PC-3 (cell line): ENCODE results near the gene UBASH3B. TPM values are rescaled to one million over a fixed set of nuclear protein-coding genes. Genes with fewer than 3 reads are reported as not detected.

Source experiments
- ATAC-seq: fragments of 200-7000 bp; cut with Tn5 transposase; 2 replicates; pipeline ENCODE4 v1.9.1; 2020; ENCODE audit warnings: mild to moderate bottlenecking, moderate library complexity
- BruUV-seq: library from RNA; stranded (reverse); fragments of 400-500 nt; replicated peaks from 2 replicates; lab custom pipeline; 2021; lab: Mats Ljungman, UMichigan
- CTCF ChIA-PET: fragments of 300-600 bp; sonication (Branson Sonifier 250); formaldehyde crosslinking; loops from one replicate; lab custom pipeline; 2022; ENCODE audit warnings: antibody characterized with exemption; lab: Charles Lee
- POLR2A ChIA-PET: fragments of 300-600 bp; sonication (Branson Sonifier 250); formaldehyde crosslinking; loops from one replicate; lab custom pipeline; 2022; ENCODE audit warnings: antibody characterized with exemption; ENCODE audit not compliant: unreplicated experiment; lab: Charles Lee
- DNase-seq: peaks from one replicate; pipeline ENCODE4 v3.0.0-alpha.2; 2015
- H2AFZ ChIP-seq: fragments of 300-600 bp; sonication (generic); 2 replicates; pipeline ENCODE4 v1.6.0; 2016; ENCODE audit warnings: antibody characterized with exemption, low read length
- H3F3A ChIP-seq: fragments of 300-600 bp; sonication (generic); one replicate; pipeline ENCODE4 v1.6.0; 2017; ENCODE audit warnings: antibody characterized with exemption, low read length, control low read depth, mild to moderate bottlenecking; ENCODE audit not compliant: unreplicated experiment
- H3K27ac ChIP-seq: fragments of 300-600 bp; sonication (generic); 2 replicates; pipeline ENCODE4 v1.5.1; 2016; ENCODE audit warnings: mild to moderate bottlenecking, low read length
- H3K27me3 ChIP-seq: fragments of 300-600 bp; sonication (generic); 2 replicates; pipeline ENCODE4 v1.6.1; 2016; ENCODE audit warnings: low read length, mixed read lengths
- H3K36me3 ChIP-seq: fragments of 300-600 bp; sonication (generic); 2 replicates; pipeline ENCODE4 v1.6.1; 2016; ENCODE audit warnings: low read depth, mixed run types, low read length, mixed read lengths
- H3K4me1 ChIP-seq: fragments of 300-600 bp; sonication (generic); 2 replicates; pipeline ENCODE4 v1.5.1; 2016; ENCODE audit warnings: low read length; ENCODE audit not compliant: insufficient read depth
- H3K4me2 ChIP-seq: fragments of 300-600 bp; sonication (generic); 2 replicates; pipeline ENCODE4 v1.6.0; 2016; ENCODE audit warnings: low read length
- H3K4me3 ChIP-seq: fragments of 300-600 bp; sonication (generic); 2 replicates; pipeline ENCODE4 v1.5.1; 2016; ENCODE audit warnings: mild to moderate bottlenecking, low read length, mixed read lengths
- H3K79me2 ChIP-seq: fragments of 300-600 bp; sonication (generic); 2 replicates; pipeline ENCODE4 v1.6.1; 2017; ENCODE audit warnings: low read length, mixed read lengths
- H3K9ac ChIP-seq: fragments of 300-600 bp; sonication (generic); 2 replicates; pipeline ENCODE4 v1.6.0; 2016; ENCODE audit warnings: mild to moderate bottlenecking, low read length
- H3K9me2 ChIP-seq: fragments of 300-600 bp; sonication (generic); replicated peaks from 2 replicates; pipeline ENCODE4 v1.6.1; 2016; ENCODE audit warnings: mixed run types, low read length, mixed read lengths
- H3K9me3 ChIP-seq: fragments of 300-600 bp; sonication (generic); 2 replicates; pipeline ENCODE4 v1.6.1; 2016; ENCODE audit warnings: low read length, mixed read lengths
- H4K20me1 ChIP-seq: fragments of 300-600 bp; sonication (generic); 2 replicates; pipeline ENCODE4 v1.6.1; 2016; ENCODE audit warnings: low read length, mixed read lengths
- EZH2 ChIP-seq: fragments of 300-600 bp; sonication (generic); IDR thresholded peaks from one replicate; pipeline ENCODE4 v1.6.1; 2017; ENCODE audit warnings: antibody characterized with exemption, mild to moderate bottlenecking, low read length; ENCODE audit not compliant: unreplicated experiment
- EZH2phosphoT487 ChIP-seq: fragments of 300-600 bp; sonication (generic); IDR thresholded peaks from 2 replicates; pipeline ENCODE4 v1.6.1; 2018; ENCODE audit warnings: mild to moderate bottlenecking, antibody characterized with exemption, low read length, borderline replicate concordance
- intact Hi-C: fragments of 100-400 bp; cut with micrococcal nuclease; formaldehyde crosslinking; loops from 2 replicates; pipeline ENCODE4 v1.9.0; 2023
- total RNA-seq: library from RNA; depleted of rRNA; stranded (reverse); fragments of >200 nt; gene quantifications from 2 replicates; pipeline ENCODE4 v1.2.3, GENCODE V29; 2014
- TF ChIP-seq, protein P1 (sequence below): fragments of 300-600 bp; sonication (generic); conservative IDR thresholded peaks from 2 replicates; pipeline ENCODE4 v1.5.1; 2017; ENCODE audit warnings: antibody characterized with exemption, low read depth, mild to moderate bottlenecking, low read length

UBASH3B gene
- total RNA-seq, 1 experiment from 2014 or later = 178 TPM

DNA sequence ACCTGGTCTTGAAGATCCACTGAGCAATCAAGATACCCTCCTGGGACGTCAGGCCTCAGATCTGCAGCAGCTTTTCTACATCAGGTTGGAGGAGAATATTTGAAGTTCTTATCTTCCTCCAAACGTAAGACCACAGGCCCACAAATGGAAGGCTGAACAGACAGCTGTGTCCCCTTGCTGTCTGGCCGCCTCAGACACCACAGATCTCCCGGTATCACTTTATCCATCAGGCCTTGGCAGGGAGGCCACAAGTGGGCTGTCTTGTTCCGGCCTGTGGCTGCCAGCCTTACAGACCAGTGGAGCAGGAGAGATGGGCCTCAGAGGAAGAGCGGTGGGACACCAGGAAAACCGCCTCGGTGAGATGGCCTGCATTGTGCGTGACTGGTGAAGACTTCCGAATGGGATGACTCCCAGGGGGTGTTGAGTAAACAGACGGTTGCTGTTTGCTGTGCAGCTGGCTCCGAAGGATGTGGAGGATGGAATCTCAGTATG is 15.9 kb downstream of the UBASH3B start:
- Histone ChIP-seq H3K9me3 (no peaks in the 10 kb centered on the region), H3K9me2 (no peaks in the 10 kb centered on the region), H3F3A (peaks cover 10% of the 10 kb centered on the region), H2AFZ (no peak overlapping the region), H3K79me2 (peaks cover 75% of the 10 kb centered on the region), H3K4me2 (no peak overlapping the region), H3K4me1 (peaks cover 48% of the 10 kb centered on the region), H3K4me3 (no peak overlapping the region), H4K20me1 (no peaks in the 10 kb centered on the region; the same call in 1 of the 2 replicates), H3K36me3 (peaks cover 30% of the 10 kb centered on the region), H3K27ac (no peak overlapping the region), H3K9ac (no peak overlapping the region), H3K27me3 (no peaks in the 10 kb centered on the region)
- ATAC-seq (no peak), DNase-seq (no peak)
- CTCF ChIA-PET = no interaction called here
- TF ChIP-seq EZH2 = no peak
- TF ChIP-seq EZH2phosphoT487 = no peak
- TF ChIP-seq, protein P1, sequence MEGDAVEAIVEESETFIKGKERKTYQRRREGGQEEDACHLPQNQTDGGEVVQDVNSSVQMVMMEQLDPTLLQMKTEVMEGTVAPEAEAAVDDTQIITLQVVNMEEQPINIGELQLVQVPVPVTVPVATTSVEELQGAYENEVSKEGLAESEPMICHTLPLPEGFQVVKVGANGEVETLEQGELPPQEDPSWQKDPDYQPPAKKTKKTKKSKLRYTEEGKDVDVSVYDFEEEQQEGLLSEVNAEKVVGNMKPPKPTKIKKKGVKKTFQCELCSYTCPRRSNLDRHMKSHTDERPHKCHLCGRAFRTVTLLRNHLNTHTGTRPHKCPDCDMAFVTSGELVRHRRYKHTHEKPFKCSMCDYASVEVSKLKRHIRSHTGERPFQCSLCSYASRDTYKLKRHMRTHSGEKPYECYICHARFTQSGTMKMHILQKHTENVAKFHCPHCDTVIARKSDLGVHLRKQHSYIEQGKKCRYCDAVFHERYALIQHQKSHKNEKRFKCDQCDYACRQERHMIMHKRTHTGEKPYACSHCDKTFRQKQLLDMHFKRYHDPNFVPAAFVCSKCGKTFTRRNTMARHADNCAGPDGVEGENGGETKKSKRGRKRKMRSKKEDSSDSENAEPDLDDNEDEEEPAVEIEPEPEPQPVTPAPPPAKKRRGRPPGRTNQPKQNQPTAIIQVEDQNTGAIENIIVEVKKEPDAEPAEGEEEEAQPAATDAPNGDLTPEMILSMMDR = no peak
- POLR2A ChIA-PET = no interaction called here
- BruUV-seq = no TSS peak
- intact Hi-C loops = no loop called here

DNA sequence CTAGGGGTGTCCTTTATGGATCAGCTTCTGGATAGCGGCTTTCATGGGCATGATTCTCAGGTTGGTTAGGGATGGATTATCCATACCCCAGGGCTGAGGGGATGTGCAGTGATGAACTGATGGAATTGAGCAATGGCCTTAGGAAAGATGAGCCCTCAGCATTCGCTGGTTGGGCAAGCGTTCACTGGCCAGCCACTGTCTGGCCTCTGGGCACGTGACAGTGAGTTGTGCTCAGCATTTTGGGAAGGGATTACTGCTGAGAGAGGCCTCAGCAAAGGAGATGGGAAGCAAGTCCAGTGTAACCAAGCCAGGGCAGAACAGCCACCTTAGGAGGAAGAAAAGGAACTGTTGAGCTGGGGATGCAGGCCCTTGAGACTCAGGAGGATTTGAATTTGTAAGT is 17.4 kb downstream of the UBASH3B start:
- H3K4me3 ChIP-seq = no peak overlapping the region
- H3K27ac ChIP-seq = no peak overlapping the region
- ATAC-seq = no peak
- H3F3A ChIP-seq = peaks cover 4% of the 10 kb centered on the region
- H3K9ac ChIP-seq = no peak overlapping the region
- H3K9me2 ChIP-seq = no peaks in the 10 kb centered on the region
- intact Hi-C loops = no loop called here
- no peak for DNase-seq
- H2AFZ ChIP-seq = no peak overlapping the region
- H3K36me3 ChIP-seq = peaks cover 24% of the 10 kb centered on the region
- no peak overlapping the region for H3K4me2 ChIP-seq
- POLR2A ChIA-PET = no interaction called here
- BruUV-seq = no TSS peak
- CTCF ChIA-PET = no interaction called here
- H3K9me3 ChIP-seq = no peaks in the 10 kb centered on the region
- TF ChIP-seq EZH2phosphoT487 (no peak), EZH2 (no peak)
- TF ChIP-seq, protein P1 = no peak
- peaks cover 50% of the 10 kb centered on the region for H3K4me1 ChIP-seq
- H3K79me2 ChIP-seq = peaks cover 76% of the 10 kb centered on the region
- H3K27me3 ChIP-seq = no peaks in the 10 kb centered on the region
- no peaks in the 10 kb centered on the region; the same call in 1 of the 2 replicates for H4K20me1 ChIP-seq

DNA sequence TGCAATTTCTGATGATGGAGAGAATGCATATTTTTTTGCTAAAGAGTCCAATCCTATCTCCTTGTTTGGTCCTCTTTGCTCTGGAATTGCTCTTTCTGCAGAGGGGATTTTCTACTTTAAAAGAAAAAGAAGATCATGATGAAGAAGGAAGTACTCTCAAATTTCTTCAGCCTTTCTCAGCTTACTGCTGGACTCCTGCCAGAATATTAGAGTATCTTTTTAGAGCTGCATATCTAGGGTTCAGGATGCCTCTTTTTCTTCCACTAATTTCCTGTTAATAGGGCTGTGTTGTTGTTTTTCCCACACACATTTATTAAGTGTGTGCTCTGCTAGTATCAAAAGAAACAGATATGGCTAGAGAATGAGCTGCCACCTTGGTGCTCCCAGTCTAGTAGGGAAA is 18.2 kb downstream of the UBASH3B start:
- H3K36me3 ChIP-seq = peaks cover 24% of the 10 kb centered on the region
- TF ChIP-seq EZH2phosphoT487 (no peak), EZH2 (no peak)
- TF ChIP-seq, protein P1 = no peak
- H3K9me2 ChIP-seq = no peaks in the 10 kb centered on the region
- DNase-seq = peak; percentile 55
- H3K79me2 ChIP-seq = peaks cover 85% of the 10 kb centered on the region
- H3K4me2 ChIP-seq = no peak overlapping the region
- no peak for ATAC-seq
- H3K9ac ChIP-seq = no peak overlapping the region
- intact Hi-C loops = no loop called here
- no peaks in the 10 kb centered on the region for H3K27me3 ChIP-seq
- CTCF ChIA-PET = no interaction called here
- H3K27ac ChIP-seq = no peak overlapping the region
- H3K9me3 ChIP-seq = no peaks in the 10 kb centered on the region
- no peak overlapping the region for H3K4me3 ChIP-seq
- no TSS peak for BruUV-seq
- H3F3A ChIP-seq = peaks cover 4% of the 10 kb centered on the region
- H2AFZ ChIP-seq = no peak overlapping the region
- POLR2A ChIA-PET = no interaction called here
- peaks cover 3% of the 10 kb centered on the region; the same call in 1 of the 2 replicates for H4K20me1 ChIP-seq
- H3K4me1 ChIP-seq = peaks cover 42% of the 10 kb centered on the region
